Measurements from ENCODE around the gene DCTPP1. TPM values are rescaled to one million over a fixed set of nuclear protein-coding genes. Genes with fewer than 3 reads are reported as not detected.

DCTPP1 gene
- total RNA-seq, 1 donor from 2014 or later, result 87.8 TPM

GRCh38 chr16:30394592-30395154 lies 35.2 kb downstream of the DCTPP1 start:
- intact Hi-C loops (cut with micrococcal nuclease), result no loop called here

GRCh38 chr16:30383521-30383920 lies 46.3 kb downstream of the DCTPP1 start:
- intact Hi-C loops (cut with micrococcal nuclease), result no loop called here

GRCh38 chr16:30382111-30382881 lies 47.5 kb downstream of the DCTPP1 start, which contains the start of gene SEPTIN1:
Gene SEPTIN1 (minus strand): TSS chr16:30382561. CDS start chr16:30382542, 19 bp downstream.
- intact Hi-C loops (cut with micrococcal nuclease), result loop anchor here (1.0 kb wide), 1 partner anchor 11 kb away; no protein-coding TSS in a partner anchor

- intact Hi-C loops (cut with micrococcal nuclease), result loop anchor here (1.0 kb wide), 1 partner anchor 10 kb away; no protein-coding TSS in a partner anchor
Observed at GRCh38 chr16:30381291-30382041, 48.4 kb downstream of the DCTPP1 start.

GRCh38 chr16:30380803-30381208 lies 49.0 kb downstream of the DCTPP1 start:
- intact Hi-C loops (cut with micrococcal nuclease), result no loop called here

GRCh38 chr16:30380072-30380802 lies 49.6 kb downstream of the DCTPP1 start:
- intact Hi-C loops (cut with micrococcal nuclease), result no loop called here

GRCh38 chr16:30379158-30379783 lies 50.6 kb downstream of the DCTPP1 start:
- intact Hi-C loops (cut with micrococcal nuclease), result loop anchor here (2.0 kb wide), 2 partner anchors 156 to 314 kb away; partner anchors contain the start of genes ALDOA and ZNF747

- intact Hi-C loops (cut with micrococcal nuclease), result loop anchor here (1.0 to 2.0 kb wide), 5 partner anchors 8 to 314 kb away; partner anchors contain the start of genes ALDOA, TBC1D10B, ZNF747 and ZNF771
Observed at GRCh38 chr16:30378236-30379157, 51.3 kb downstream of the DCTPP1 start.

- intact Hi-C loops (cut with micrococcal nuclease), result loop anchor here (1.0 to 2.0 kb wide), 5 partner anchors 8 to 313 kb away; partner anchors contain the start of genes ALDOA, TBC1D10B, ZNF747 and ZNF771
Observed at GRCh38 chr16:30377812-30378235, 52.0 kb downstream of the DCTPP1 start.

GRCh38 chr16:30377050-30377811 lies 52.6 kb downstream of the DCTPP1 start:
- intact Hi-C loops (cut with micrococcal nuclease), result no loop called here

GRCh38 chr16:30376461-30376902 lies 53.3 kb downstream of the DCTPP1 start:
- intact Hi-C loops (cut with micrococcal nuclease), result no loop called here

- intact Hi-C loops (cut with micrococcal nuclease), result no loop called here
Observed at GRCh38 chr16:30375864-30376263, 54.0 kb downstream of the DCTPP1 start.

GRCh38 chr16:30374538-30374937 lies 55.3 kb downstream of the DCTPP1 start, which contains the start of gene MYL11:
Gene MYL11 (plus strand): TSS chr16:30374802. CDS start chr16:30374858, 56 bp downstream.
- intact Hi-C loops (cut with micrococcal nuclease), result loop anchor here (5.0 kb wide), 1 partner anchor 98 kb away; the partner anchor contains the start of gene ITGAL

Other genes starting within 250 kb of the DCTPP1 start
- gene CORO1A, start 246.4 kb downstream of the DCTPP1 start, total RNA-seq, result 1,841 and 1,902 TPM in 2 replicates
- 168 and 178 TPM in 2 replicates for gene BOLA2B, start 236.4 kb downstream of the DCTPP1 start, total RNA-seq
- gene SLX1A, start 236.2 kb downstream of the DCTPP1 start, total RNA-seq, result 65.6 and 102 TPM in 2 replicates
- gene SULT1A3, start 230.8 kb downstream of the DCTPP1 start, total RNA-seq, result 29.5 and 37.5 TPM in 2 replicates
- gene NPIPB13, start 181.6 kb downstream of the DCTPP1 start, total RNA-seq, result 15.1 and 23.7 TPM in 2 replicates
- gene CD2BP2, start 74.7 kb downstream of the DCTPP1 start, total RNA-seq, result 70.8 and 75.8 TPM in 2 replicates
- 74.2 and 74.5 TPM in 2 replicates for gene TBC1D10B, start 59.5 kb downstream of the DCTPP1 start, total RNA-seq
- not detected in 2 replicates for gene MYL11, start 55.2 kb downstream of the DCTPP1 start, total RNA-seq
- gene SEPTIN1, start 47.5 kb downstream of the DCTPP1 start, total RNA-seq, result 320 and 326 TPM in 2 replicates
- 11.8 and 12.4 TPM in 2 replicates for gene ZNF48, start 34.6 kb downstream of the DCTPP1 start, total RNA-seq
- 4.6 TPM in 2 replicates for gene ZNF771, start 22.4 kb downstream of the DCTPP1 start, total RNA-seq
- gene SEPHS2, start 15.8 kb upstream of the DCTPP1 start, total RNA-seq, result 73.9 and 78.5 TPM in 2 replicates
- gene ITGAL, start 42.7 kb upstream of the DCTPP1 start, total RNA-seq, result 527 and 528 TPM in 2 replicates
- gene ZNF768, start 96.5 kb upstream of the DCTPP1 start, total RNA-seq, result 5.4 and 5.9 TPM in 2 replicates
- 12.1 and 12.7 TPM in 2 replicates for gene ZNF747, start 104.8 kb upstream of the DCTPP1 start, total RNA-seq
- gene ZNF764, start 128.3 kb upstream of the DCTPP1 start, total RNA-seq, result 15.3 and 16.4 TPM in 2 replicates
- 13.9 and 16.4 TPM in 2 replicates for gene ZNF688, start 141.7 kb upstream of the DCTPP1 start, total RNA-seq
- gene ZNF785, start 155.7 kb upstream of the DCTPP1 start, total RNA-seq, result 15.2 and 18.5 TPM in 2 replicates
- gene ZNF689, start 180.4 kb upstream of the DCTPP1 start, total RNA-seq, result 11.6 and 13.5 TPM in 2 replicates
- gene PRR14, start 220.9 kb upstream of the DCTPP1 start, total RNA-seq, result 71.0 and 71.4 TPM in 2 replicates
- gene FBRS, start 228.4 kb upstream of the DCTPP1 start, total RNA-seq, result 77.3 and 81.1 TPM in 2 replicates